ENCODE data around the gene TRIM63. TPM values are rescaled to one million over a fixed set of nuclear protein-coding genes. Genes with fewer than 3 reads are reported as not detected.

TRIM63 gene
- polyA plus RNA-seq, 10 donors, result 23.1 to 48.6 (median 36.4) TPM

DNA sequence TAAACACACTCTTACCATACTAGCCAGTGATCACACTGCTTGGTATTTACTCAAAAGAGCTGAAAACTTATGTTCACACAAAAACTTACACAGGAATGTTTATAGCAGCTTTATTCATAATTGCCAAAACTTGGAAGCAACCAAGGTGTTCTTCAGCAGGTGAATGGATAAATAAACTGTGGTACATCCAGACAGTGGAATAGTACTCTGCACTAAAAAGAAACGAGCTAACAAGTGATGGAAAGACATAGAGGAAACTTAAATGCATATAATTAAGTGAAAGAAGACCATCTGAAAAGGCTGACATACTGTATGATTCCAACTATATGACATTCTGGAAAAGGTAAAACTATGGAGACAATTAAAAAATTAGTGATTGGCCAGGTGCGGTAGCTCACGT, 23.5 kb upstream of the TRIM63 start:
- DNase-seq, result no peak

- DNase-seq, result no peak
These were observed 21.7 kb upstream of the TRIM63 start for GRCh38 chr1:26089125-26089524.

GRCh38 chr1:26084844-26085243, 17.4 kb upstream of the TRIM63 start:
- no peak for DNase-seq

DNA sequence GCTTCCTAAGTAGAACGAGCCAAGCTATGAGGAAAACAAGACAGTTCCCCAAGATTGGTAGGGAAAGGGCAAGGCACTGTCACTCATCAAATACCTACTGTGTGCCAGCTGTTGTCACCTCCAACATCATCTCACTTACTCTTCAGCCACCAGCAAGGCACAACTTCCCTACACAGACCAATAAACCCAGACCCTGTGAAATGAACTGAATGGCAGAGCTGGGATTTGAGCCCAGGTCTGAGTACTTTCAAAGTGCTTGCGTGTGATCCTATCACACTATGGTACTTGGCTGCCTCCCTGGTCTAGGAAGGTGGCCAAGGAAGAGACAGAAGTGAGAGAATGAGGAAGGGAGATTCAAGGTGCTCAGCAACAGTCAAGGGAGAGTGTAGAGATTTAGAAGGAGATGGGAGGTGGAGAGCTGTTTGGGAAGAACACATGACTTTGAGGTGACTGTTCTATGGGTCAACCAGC, 16.7 kb upstream of the TRIM63 start:
- no peak for DNase-seq

DNA sequence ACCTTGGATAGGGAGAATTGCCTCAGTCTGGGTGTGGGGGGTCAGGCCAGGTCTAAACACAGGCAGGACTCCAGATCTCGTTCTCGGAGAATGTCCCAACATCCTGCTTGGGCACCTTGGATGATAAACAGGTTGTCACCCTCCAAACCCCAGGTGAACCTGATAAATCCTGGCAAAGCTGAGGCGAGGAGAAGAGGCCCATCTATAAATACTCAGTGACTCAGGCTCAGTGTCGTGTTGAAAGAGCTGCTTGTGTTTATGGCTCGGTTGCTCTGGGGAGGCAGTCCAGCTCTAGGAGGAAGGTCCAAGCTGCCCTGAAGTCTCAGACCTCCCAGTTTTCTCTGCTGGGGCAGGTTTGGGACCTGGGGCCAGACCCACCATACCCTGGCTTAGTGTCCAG, 15.8 kb upstream of the TRIM63 start:
- DNase-seq, result peak in 1 of 3 donors; percentile 16

DNA sequence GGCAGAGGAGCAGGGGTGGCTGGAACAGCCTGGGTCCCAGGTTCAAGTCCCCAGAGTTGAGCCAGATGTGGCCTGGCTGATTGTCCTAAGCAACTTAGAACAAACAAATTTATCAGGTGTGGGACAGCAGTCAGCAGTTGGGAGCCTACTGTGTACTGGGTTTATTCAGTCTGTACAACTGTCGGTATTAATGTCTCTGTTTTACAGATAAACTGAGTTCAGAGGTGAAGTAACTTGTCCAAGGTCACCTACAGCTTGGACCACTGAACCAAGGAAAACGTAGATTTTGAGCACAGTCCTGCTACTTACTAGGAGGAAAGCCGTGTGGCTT, 14.6 kb upstream of the TRIM63 start:
- no peak for DNase-seq

GRCh38 chr1:26081267-26082019, 14.0 kb upstream of the TRIM63 start:
- DNase-seq, result no peak

GRCh38 chr1:26079960-26080814, 12.8 kb upstream of the TRIM63 start:
- DNase-seq, result no peak

- DNase-seq, result no peak
These were observed 11.7 kb upstream of the TRIM63 start for GRCh38 chr1:26079178-26079563.

DNA sequence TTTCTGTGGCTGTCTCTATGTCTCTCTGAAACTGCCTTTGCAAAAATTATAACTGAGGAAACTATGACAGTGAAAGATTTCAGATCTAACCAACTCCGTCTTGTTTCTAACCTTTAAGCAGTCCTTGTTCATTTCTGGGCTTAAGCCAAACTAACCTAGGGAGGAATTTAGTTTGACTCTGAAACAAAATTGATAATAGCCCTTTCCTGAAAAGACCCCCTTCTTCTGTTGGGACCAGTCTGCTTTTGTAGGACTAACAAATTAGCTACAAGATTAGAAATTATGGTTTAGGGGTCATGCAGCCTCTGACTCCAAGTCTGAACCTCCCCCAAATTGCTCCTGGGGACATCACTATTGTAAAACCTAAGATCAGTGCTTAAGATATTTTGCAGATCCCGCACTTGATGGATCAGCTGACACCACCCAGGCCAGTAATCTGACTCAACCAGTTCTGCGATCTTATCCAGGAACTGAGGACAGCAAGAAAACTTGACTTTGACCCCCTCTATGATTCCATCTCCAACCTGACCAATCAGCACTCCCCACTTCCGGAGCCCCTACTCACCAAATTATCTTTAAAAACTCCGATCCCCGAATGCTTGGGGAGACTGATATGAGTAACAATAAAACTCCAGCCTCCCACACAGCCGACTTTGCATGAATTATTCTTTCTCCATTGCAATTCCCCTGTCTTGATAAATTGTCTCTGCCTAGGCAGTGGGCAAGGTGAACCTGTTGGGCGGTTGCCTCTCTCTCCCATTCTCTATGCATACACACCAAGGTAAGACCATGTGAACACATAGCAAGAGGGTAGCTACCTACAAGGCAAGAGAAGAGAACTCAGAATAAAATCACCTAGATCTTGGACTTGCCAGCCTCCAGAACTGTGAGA, 11.1 kb upstream of the TRIM63 start:
- DNase-seq, result no peak

DNA sequence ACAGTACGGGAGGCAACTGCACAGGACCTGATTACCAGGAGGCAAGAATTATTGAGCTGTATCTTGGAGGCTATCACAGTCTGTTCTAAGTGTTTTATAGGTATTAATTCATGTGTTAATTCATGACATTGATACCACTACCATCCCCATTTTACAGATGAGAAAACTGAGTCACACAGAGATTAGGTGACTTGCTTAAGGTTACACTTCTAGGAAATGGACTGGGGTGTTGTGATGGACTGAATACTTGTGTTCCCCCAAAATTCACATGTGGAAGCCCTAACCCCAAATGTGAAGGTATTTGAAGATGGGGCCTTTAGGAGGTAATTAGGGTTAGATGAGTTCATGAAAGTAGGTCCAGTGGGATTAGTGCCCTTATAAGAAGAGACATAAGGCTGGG, 10.1 kb upstream of the TRIM63 start:
- DNase-seq, result no peak

GRCh38 chr1:26075421-26076144, 8.2 kb upstream of the TRIM63 start:
- no peak for DNase-seq

- no peak for DNase-seq
These were observed 4.9 kb upstream of the TRIM63 start for GRCh38 chr1:26072305-26072704.

DNA sequence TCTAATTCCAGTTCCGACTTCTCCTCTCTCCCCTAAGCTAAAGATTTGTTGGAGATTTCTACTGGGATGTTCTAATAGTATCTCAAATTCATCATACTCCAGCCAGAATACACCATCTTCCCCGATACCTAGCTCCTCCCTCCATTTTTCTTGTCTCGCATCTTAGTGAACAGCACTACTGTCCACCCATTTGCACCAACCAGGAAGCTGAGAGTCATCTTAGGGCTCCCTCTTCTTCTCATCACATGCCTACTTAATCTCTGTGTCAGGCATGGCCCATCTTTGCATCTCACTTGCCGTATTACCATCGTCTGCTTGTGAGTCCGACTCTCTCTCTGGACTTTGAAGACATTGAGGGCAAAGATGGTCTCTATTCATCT, 3.5 kb upstream of the TRIM63 start:
- no peak for DNase-seq

DNA sequence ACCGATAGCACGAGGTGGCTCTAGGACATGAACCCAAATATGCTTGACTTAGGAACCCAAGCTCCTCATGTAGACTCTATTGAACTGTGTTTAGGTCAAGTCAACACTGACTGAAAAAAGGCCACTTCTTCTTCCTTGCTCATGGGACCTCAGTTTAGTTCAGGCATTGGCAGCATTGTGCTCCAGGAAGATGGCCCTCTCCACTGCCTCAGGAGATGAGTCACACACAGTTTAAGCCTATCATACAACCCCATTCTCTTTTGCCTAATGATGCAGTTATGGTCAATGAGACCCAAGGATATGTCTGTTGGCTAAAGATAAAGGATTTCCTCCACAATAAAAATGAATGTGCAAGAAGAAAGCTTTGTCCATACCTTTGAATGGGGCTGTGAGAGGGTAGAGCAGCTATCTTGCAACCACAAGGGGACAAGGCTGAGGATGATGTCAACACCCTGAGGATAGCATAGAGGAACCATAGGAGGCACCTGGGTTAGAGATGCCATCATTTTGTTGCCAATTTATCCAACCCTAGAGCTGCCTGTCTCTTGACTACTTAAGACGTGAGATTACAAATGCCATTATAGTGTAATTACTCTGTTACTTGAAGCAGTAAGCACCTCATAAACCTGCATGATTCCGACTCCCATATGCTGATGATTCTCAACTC, 3.0 kb upstream of the TRIM63 start:
- DNase-seq, result no peak

- no peak for DNase-seq
These were observed 2.5 kb upstream of the TRIM63 start for GRCh38 chr1:26069941-26070295.

DNA sequence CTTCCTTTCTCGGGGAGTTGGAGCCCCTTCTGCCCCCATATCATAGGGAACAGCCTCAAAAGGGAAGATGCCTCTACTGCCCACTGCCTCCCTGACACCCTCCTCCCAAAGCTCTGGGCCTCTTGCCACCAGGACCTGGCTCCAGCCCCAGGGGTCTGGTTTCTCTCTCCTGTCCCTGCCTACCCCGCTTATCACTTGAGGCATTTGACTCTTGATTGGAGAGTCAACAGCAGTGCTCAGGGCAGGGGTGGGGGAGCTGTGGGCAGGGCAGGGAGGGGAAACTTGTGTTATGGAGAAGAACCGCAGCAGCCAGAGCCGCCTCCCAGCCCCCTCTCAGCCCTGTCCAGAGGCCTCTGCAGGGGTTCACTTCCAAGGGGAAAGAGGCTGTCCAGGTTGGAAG, 573 bp downstream of the TRIM63 start:
- DNase-seq, result peak in 1 of 3 donors; percentile 31

DNA sequence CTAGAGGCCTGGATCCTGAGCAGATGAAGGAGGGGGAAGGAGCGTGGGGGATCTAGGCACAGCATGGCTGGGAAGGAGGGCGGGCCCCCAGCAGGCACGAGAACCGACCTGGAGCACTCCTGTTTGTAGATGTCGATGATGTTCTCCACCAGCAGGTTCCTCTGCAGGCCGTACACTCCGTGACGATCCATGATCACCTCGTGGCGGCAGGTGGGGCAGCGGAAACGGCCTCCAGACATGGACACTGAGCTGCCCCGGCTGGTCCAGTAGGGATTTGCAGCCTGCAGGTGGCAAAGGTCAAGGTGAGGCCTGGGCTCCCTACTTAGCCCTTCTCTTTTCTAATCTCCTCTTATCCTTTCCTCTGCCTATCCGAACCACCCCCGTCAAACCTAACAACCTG, 1.3 kb downstream of the TRIM63 start:
- no peak for DNase-seq

GRCh38 chr1:26064553-26064952, 2.9 kb downstream of the TRIM63 start:
- DNase-seq, result no peak

DNA sequence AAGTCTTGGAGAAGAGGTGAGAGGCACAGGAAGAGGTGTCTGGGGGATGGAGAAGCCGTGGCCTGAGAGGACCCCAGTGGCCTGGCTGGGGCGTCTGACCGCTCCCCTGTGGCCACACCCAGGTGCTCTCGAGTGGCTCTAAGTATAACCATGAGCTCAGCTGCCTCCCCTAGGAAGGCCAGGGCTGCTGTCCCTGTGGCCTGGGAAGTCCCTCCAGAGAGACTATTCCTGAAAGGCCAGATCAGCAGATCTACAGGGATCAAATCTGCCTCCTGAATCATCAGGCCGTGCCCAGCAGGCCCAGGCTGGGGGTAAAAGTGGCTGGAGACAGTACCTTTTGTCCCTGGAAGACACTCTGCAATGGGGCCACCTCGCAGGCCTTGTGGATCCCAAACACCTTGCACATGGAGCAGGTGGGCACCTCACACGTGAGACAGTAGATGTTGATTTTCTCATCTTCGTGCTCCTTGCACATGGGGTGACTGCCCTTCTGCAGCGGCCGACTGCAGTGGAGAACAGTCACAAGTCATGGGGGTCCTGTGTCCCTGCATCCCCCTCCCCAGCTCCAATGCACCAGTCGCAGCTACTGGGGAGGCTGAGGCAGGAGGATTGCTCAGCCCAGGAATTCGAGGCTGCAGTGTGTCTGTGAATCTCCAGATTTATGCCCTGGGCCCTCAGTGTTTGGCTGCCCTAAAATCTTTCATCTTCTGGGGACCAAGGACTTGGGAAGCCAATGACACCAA, 6.4 kb downstream of the TRIM63 start:
- no peak for DNase-seq
